Hematopoietic multipotent progenitor cell (in vitro differentiated cells): ENCODE data around the gene CAVIN2. TPM values are rescaled to one million over a fixed set of nuclear protein-coding genes. Genes with fewer than 3 reads are reported as not detected.
"Not testable (repeated sequence)": the region's sequence is repeated elsewhere in the genome, so short reads cannot be mapped to it uniquely, and the experiment has no call there.

Source experiments
- DNase-seq, 3 donors: peaks; one replicate each; pipeline ENCODE4 v3.0.0-alpha.2; 2011 to 2015; ENCODE audit warnings: low read depth in 2 of 3, low spot score in 2 of 3
- total RNA-seq: library from RNA; depleted of rRNA; stranded (reverse); fragments of >200 nt; gene quantifications from one replicate; pipeline ENCODE4 v1.2.3, GENCODE V29; 2012

The CAVIN2 gene
- total RNA-seq, 1 donor: 39.0 TPM

DNA sequence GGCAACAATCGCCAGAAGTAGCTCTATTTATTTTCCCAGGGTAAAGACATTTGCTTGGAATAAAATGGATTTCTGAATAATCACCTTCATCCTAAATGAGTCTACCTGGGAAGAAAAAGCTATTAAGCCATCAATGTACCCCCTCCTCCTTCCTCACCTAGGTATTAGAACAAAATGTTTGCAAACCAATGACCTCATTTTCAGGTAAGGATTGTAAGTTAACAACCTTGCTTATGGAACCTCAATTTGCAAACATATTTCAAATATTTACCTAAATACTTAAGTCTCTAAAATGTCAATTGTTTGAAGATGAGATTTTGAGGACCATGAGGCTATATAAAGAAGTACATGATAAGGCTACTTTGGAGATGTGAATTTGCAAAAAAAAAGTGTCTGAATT, 43.9 kb downstream of the CAVIN2 start:
- no peak for DNase-seq

DNA sequence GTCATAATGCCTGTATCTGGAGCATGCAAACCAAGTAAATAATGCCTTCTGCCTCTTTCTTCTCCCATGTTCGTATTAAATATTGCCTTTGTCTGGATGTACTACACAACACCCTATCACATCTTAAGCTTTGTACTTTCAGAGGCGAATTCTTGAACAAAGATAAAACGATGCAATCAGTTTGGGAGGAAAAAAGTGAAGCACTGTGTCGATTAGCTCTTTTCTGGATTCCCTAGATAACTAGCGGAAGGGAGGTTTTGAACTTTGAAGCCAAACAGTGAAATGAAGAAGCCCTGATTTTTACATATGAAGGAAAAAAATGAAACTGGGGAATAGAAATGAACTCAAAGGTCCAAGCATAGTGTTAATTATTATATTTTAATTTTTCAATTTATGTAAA, 44.7 kb downstream of the CAVIN2 start:
- DNase-seq: no peak

DNA sequence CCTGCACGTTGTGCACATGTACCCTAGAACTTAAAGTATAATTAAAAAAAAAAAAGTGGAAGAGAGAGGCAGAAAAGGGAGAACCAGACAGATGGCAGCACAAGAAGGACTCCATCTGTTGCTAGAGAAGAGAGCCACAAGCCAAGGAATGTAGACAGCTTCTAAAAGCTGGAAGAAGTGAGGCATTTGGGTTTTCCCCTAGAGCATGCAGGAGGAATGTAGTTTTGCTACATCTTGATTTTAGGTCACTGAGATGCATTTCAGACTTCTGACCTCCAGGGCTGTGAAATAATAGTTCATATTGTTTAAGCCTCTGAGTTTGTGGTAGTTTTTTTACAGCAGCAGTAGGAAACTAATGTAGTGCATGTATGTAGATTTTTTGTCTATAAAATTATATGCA, 46.0 kb downstream of the CAVIN2 start:
- DNase-seq: no peak

DNA sequence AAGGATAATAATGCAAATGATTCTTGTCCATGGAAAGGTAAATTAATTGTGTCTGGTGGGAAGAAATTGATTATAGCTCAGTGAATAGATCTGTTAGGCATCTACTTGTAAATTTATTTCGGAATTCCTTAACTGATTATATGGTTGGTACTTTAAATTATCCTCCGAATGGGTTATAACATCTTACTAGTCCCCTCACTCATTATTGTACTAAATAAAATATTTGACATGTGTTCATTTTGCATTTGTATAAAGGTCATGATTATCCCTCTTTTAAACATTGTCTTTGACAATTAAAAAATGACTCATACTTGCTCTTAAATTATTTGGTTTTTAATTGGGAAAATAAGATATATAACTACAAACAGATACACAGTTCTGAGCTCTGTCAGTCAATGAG, 47.4 kb downstream of the CAVIN2 start:
- DNase-seq: no peak

DNA sequence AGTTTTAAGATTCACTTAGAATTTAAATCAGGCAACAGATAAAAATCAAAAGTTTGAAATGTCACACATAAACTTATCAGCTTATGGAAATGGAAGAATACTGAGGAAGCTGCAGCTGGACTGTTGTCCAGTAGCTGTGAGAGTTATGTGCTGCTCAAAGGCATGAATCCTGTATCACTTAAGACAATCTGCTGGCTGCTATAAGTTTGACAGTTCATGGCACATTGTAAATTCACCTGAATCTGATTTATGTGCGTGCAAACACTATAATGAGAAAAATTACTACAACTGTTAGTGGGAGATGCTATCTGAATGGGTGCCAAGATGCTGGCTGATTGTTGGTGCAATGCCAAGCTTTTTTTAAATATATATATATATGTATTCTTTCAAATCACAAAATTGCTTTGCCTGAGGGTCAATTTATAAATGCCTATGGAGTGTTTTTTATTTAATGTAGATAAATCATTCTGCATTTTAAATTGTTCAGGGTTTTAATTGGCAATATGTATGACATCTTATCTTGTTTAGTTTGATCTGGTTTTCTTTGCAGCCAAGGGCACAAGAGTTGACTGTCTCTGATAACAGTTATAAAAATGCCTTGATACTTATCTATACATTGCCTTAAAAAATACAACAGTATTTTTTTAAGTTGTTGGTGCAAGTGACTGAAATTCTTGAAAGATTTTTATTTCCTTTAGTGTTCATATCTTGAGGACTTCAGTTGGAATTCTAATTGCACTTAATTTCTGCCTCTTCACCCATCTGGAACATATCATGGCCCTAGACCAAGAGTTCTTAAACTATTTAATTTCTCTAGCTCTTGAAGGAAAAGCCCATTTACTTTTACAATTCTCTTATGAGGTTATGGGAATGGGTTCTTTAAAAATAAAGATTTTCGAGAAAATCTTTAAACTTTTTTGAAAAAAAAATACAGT, 48.7 kb downstream of the CAVIN2 start:
- DNase-seq: no peak

DNA sequence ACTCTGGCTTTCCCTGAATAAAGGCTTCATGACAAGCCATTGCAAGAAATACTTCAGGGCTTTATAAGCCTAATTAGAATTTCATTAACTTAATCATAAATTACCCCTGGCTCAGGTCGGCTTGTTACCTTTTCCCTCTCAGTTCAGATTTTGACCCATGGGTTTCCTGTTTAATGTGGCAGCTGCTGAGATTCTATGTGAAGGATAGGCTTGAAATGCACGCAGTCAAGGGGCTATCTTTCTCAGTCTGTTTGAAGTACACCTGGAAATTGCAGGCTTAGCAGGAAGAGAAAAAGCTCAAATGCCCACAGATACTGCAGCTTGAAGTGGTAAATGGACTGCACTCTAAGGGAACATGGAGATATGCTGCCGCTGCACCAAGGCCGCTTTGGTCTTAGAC, 49.4 kb downstream of the CAVIN2 start:
- DNase-seq: no peak

DNA sequence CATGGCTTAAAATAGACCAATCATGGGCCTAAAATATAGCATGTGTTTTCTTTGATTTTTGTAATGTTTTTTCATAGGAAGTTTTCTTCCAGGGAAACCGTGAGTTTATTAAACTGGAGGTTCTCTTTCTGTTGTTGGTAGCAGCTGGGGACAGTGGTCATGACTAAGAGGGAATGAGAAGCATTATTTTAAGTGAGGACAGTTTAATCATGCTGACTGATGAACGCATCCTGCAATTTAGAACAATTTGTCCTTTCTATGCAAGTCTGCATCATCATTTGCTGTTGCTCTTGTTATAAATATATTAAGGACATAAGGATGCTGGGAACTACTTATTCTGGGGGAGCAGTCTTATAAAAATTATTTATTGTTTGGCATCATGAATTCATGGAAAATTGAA, 51.2 kb downstream of the CAVIN2 start:
- no peak for DNase-seq

DNA sequence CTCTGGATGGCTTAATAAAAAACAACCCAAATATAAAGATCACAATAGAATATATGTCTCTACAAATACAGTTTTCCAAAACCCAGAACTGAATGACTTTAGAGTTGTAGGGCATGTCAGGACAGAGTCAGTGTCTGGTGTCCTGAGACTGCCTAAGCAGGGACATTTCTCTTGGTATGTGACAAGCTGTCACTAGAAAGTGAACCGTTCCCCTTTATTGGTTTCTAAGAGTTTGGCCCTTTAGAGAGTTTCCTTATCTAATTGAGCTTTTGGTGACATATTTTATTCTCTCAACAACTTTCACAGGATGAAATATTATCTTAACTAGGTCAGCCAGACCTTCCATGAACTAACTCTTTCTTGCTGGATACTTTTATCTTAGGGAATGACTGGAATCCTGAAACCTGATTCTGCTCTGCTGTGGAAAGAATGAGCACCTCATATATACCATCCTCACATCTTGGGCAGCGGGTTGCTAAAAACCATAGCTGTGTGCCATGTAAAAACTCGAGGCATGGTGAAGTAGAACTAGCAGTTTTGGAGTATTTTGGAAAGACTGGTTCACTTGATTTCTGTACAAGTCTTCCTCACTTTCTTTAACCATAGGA, 54.8 kb downstream of the CAVIN2 start:
- no peak for DNase-seq

DNA sequence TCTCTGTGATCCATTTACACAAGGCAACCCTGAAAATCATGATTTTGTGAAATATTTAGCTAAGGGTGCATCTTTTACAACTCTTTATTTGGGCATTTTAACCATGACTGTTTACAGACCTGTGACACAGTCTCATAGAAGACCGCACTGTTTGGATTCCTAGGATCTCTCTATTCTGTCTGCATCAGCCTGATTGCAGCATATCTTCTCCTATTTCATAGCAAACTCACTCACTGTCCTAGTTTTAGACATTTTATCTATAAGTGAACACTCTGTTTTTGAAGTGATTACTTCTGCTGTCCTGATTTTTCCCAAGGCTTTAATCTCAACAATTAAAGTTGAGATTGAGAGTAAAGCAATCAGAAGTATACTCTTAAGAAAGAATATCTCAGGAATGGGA, 56.2 kb downstream of the CAVIN2 start:
- DNase-seq: no peak

DNA sequence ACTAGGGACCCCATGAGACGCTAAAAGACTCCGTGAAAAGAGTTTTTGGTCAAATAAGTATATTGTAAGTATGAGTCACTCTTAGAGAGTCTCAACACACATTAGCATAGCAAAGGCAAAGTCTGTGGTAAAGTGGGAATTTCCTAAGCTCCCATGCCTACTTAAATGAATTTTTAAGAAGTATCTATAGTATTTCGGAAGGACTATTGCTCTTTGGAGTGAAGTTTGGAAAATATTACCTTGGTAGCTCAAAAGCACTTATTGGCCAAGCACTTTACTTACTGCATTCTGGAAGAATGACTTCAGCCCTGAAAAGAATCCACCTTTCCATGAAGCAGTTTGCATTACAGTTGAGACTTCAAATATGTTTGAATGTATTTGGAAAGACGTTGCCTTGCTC, 57.1 kb downstream of the CAVIN2 start:
- no peak for DNase-seq

DNA sequence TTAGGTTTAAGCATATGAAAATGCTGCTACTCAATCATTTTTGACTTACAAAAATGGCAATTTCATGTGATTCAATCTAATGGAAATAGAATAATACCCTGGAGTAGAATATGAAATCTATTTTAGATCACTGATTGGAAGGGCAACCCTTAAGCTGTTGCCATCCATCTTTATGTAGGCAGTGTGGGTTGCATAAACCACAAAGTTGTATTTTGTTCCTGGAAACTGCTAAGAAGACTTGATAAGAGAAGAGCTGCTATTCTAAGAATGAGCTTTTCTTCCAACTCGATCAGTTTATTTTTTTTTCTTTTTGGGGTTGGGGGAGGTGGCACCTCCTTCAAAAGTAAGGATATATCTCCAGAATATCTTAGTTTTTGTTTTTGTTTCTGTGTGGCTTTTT, 60.2 kb downstream of the CAVIN2 start:
- peak in 1 of 3 donors; percentile 11 for DNase-seq

DNA sequence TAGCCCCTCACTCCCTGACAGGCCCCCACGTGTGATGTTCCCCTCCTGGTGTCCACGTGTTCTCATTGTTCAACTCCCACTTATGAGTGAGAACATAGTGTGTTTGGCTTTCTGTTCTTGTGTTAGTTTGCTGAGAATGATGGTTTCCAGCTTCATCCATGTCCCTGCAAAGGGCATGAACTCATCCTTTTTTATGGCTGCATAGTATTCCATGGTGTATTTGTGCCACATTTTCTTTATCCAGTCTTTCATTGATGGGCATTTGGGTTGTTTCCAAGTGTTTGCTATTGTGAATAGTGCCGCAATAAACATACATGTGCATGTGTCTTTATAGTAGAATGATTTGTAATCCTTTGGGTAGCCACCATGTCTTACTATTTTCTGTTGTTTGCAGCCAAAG, 61.2 kb downstream of the CAVIN2 start:
- not testable (repeated sequence) for DNase-seq

Other genes starting within 250 kb of the CAVIN2 start
- gene NABP1, start 169.0 kb downstream of the CAVIN2 start, total RNA-seq: 10.5 TPM